Trophoblast cell (in vitro differentiated cells and primary cell): ENCODE measurements around the gene TNFRSF21.
A peak's percentile ranks its signal among the peaks of the same experiment; 100 is the strongest.

ENCODE experiments used
- DNase-seq, 2 donors: peaks; one replicate each; pipeline ENCODE4 v3.0.0-alpha.2; 2016
- H2AFZ ChIP-seq: 2 replicates; pipeline ENCODE4 v1.6.1; 2013; ENCODE audit warnings: low read length, moderate library complexity, mild to moderate bottlenecking; ENCODE audit not compliant: insufficient read depth, poor library complexity
- H2AK5ac ChIP-seq: 2 replicates; pipeline ENCODE4 v1.6.1; 2013; ENCODE audit warnings: mild to moderate bottlenecking, low read length
- H2BK120ac ChIP-seq: 2 replicates; pipeline ENCODE4 v1.6.1; 2013; ENCODE audit warnings: low read length, mild to moderate bottlenecking, moderate library complexity; ENCODE audit not compliant: insufficient read depth, poor library complexity
- H2BK12ac ChIP-seq: 2 replicates; pipeline ENCODE4 v1.6.1; 2013; ENCODE audit warnings: mild to moderate bottlenecking, low read length, moderate library complexity
- H2BK5ac ChIP-seq: 2 replicates; pipeline ENCODE4 v1.6.1; 2013; ENCODE audit warnings: low read length, low read depth, moderate library complexity, mild to moderate bottlenecking; ENCODE audit not compliant: poor library complexity
- H3K14ac ChIP-seq: 2 replicates; pipeline ENCODE4 v1.6.1; 2013; ENCODE audit warnings: mild to moderate bottlenecking, low read length
- H3K18ac ChIP-seq: 2 replicates; pipeline ENCODE4 v1.6.1; 2013; ENCODE audit warnings: mild to moderate bottlenecking, low read length
- H3K23ac ChIP-seq: 2 replicates; pipeline ENCODE4 v1.6.1; 2013; ENCODE audit warnings: low read length
- H3K27ac ChIP-seq: 2 replicates; pipeline ENCODE4 v1.5.1; 2013; ENCODE audit warnings: low read depth, mild to moderate bottlenecking, inconsistent platforms, low read length, moderate library complexity
- H3K27me3 ChIP-seq: 2 replicates; pipeline ENCODE4 v1.6.1; 2013; ENCODE audit warnings: inconsistent platforms, mild to moderate bottlenecking, low read length, moderate library complexity; ENCODE audit not compliant: insufficient read depth
- H3K36me3 ChIP-seq, 2 experiments: 1 replicate in 1 of 2; 2 replicates in 1 of 2; pipeline ENCODE4 v1.6.1; 2013; ENCODE audit warnings: low read length in 2 of 2, mild to moderate bottlenecking in 2 of 2, moderate library complexity in 1 of 2; ENCODE audit not compliant: insufficient read depth in 2 of 2, control insufficient read depth in 1 of 2
- H3K4ac ChIP-seq: 2 replicates; pipeline ENCODE4 v1.6.1; 2013; ENCODE audit warnings: low read depth, mild to moderate bottlenecking, low read length, moderate library complexity
- H3K4me1 ChIP-seq, 2 experiments: 1 replicate in 1 of 2; 2 replicates in 1 of 2; pipeline ENCODE4 v1.6.1; 2013; ENCODE audit warnings: low read length in 2 of 2, mild to moderate bottlenecking in 2 of 2, moderate library complexity in 1 of 2; ENCODE audit not compliant: insufficient read depth in 2 of 2, control insufficient read depth in 1 of 2
- H3K4me2 ChIP-seq: 2 replicates; pipeline ENCODE4 v1.6.1; 2013; ENCODE audit warnings: inconsistent platforms, mild to moderate bottlenecking, low read length, moderate library complexity
- H3K4me3 ChIP-seq: 2 replicates; pipeline ENCODE4 v1.5.1; 2013; ENCODE audit warnings: mild to moderate bottlenecking, low read depth, low read length, inconsistent platforms
- H3K79me1 ChIP-seq: one replicate; pipeline ENCODE4 v1.6.1; 2013; ENCODE audit warnings: low read length
- H3K79me2 ChIP-seq: 2 replicates; pipeline ENCODE4 v1.6.1; 2013; ENCODE audit warnings: low read length, mild to moderate bottlenecking; ENCODE audit not compliant: control insufficient read depth, insufficient read depth, poor library complexity
- H3K9ac ChIP-seq: 2 replicates; pipeline ENCODE4 v1.6.1; 2013; ENCODE audit warnings: mild to moderate bottlenecking, low read length
- H3K9me3 ChIP-seq: 2 replicates; pipeline ENCODE4 v1.6.1; 2013; ENCODE audit warnings: low read depth, mild to moderate bottlenecking, control low read depth, inconsistent platforms, low read length; ENCODE audit not compliant: insufficient read depth
- H4K12ac ChIP-seq: 2 replicates; pipeline ENCODE4 v1.6.1; 2013; ENCODE audit warnings: low read depth, mild to moderate bottlenecking, low read length, moderate library complexity
- H4K8ac ChIP-seq: 2 replicates; pipeline ENCODE4 v1.6.1; 2013; ENCODE audit warnings: low read depth, mild to moderate bottlenecking, low read length, moderate library complexity
- H4K91ac ChIP-seq: one replicate; pipeline ENCODE4 v1.6.1; 2013; ENCODE audit warnings: low read depth, mild to moderate bottlenecking, low read length, moderate library complexity
- WGBS: extraction: QIAGEN DNeasy Blood & Tissue Kit; methylation state at CpG from one replicate; pipeline ENCODE4 v1.1.7; 2013; ENCODE audit warnings: missing lambda C conversion rate; ENCODE audit not compliant: insufficient read length, insufficient coverage; ENCODE audit errors: extremely low coverage; 5-methylcytosine and 5-hydroxymethylcytosine counted together

The TNFRSF21 gene

DNA sequence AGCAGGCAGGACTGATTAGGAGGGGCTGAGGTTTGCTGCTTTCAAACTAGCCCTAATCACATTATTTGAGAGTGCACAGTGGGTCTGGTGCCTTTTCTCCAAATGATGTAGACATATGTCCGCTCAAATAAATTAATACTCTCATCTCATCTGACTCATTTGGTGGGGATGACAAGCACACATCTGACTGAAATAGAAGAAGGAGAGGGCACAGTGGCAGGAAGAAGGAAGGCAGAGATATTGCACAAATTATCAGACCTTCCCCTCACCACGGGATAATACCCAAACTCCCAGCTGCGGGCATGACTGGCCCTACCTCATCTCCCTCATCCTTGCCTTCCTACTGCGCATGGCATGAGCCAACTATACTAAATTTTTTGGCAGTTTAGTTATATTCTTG lies 33.9 kb upstream of the TNFRSF21 start:
- WGBS = no CpG with 5 or more reads among the region's 4 CpGs

GRCh38 chr6:47342824-47343223 lies 33.1 kb upstream of the TNFRSF21 start:
- no peak overlapping the region for H3K14ac ChIP-seq

More for the DNA sequence above, 33.9 kb upstream of the TNFRSF21 start:
- no peak overlapping the region for H3K23ac ChIP-seq
- no peak overlapping the region for H2BK5ac ChIP-seq
- DNase-seq = peak in 1 of 2 donors; percentile 6
- H2BK12ac ChIP-seq = no peak overlapping the region
- H3K27me3 ChIP-seq = no peaks in the 10 kb centered on the region
- no peak overlapping the region for H3K4me2 ChIP-seq
- no peak overlapping the region for H3K4me3 ChIP-seq
- no peak overlapping the region for H2BK120ac ChIP-seq
- H3K9me3 ChIP-seq = no peaks in the 10 kb centered on the region
- H3K4me1 ChIP-seq = peaks cover 4% of the 10 kb centered on the region in 2 experiments
- H3K9ac ChIP-seq = no peak overlapping the region
- H3K36me3 ChIP-seq = no peaks in the 10 kb centered on the region
- H3K14ac ChIP-seq = no peak overlapping the region
- no peak overlapping the region for H2AFZ ChIP-seq
- no peak overlapping the region for H4K8ac ChIP-seq
- H2AK5ac ChIP-seq = no peak overlapping the region
- H3K27ac ChIP-seq = no peak overlapping the region
- no peak overlapping the region for H3K4ac ChIP-seq
- no peaks in the 10 kb centered on the region for H3K79me2 ChIP-seq
- H3K79me1 ChIP-seq = no peaks in the 10 kb centered on the region
- H4K91ac ChIP-seq = no peak overlapping the region
- no peak overlapping the region for H4K12ac ChIP-seq
- no peak overlapping the region for H3K18ac ChIP-seq

DNA sequence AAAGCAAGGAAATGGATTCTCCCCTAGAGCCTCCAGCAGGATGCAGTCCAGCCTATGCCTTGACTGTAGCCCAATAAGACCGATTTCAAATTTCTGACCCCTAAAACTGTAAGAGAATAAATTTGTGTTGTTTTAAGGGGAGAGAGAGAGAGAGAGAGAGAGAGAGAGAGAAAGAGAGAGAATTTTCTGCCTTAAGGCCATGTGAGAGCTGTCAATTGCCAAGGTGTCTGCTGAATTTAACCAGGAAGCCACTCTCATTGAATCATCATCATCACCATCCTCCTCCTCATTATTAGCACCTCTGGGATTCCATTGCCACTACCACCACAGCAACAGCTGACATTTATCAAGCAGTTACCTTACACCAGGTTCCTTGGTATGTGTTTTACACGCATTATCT lies 27.8 kb upstream of the TNFRSF21 start:
- Histone ChIP-seq H2BK5ac (no peak overlapping the region), H3K9me3 (no peaks in the 10 kb centered on the region), H3K4me2 (no peak overlapping the region), H4K12ac (no peak overlapping the region), H2AFZ (no peak overlapping the region), H4K91ac (no peak overlapping the region), H3K14ac (no peak overlapping the region), H2BK12ac (no peak overlapping the region), H3K27ac (no peak overlapping the region), H3K4me1 (no peaks in the 10 kb centered on the region), H3K36me3 (no peaks in the 10 kb centered on the region), H3K27me3 (no peaks in the 10 kb centered on the region), H4K8ac (no peak overlapping the region), H3K4me3 (no peak overlapping the region), H3K79me2 (no peaks in the 10 kb centered on the region), H2BK120ac (no peak overlapping the region), H3K79me1 (no peaks in the 10 kb centered on the region), H3K23ac (no peak overlapping the region), H2AK5ac (no peak overlapping the region), H3K4ac (no peak overlapping the region), H3K9ac (no peak overlapping the region), H3K18ac (no peak overlapping the region)
- DNase-seq = no peak
- no CpG with 5 or more reads among the region's 2 CpGs for WGBS

More at GRCh38 chr6:47342824-47343223, 33.1 kb upstream of the TNFRSF21 start:
- H2BK12ac ChIP-seq = no peak overlapping the region
- no peaks in the 10 kb centered on the region for H3K79me2 ChIP-seq
- no peak overlapping the region for H4K91ac ChIP-seq
- H3K4ac ChIP-seq = no peak overlapping the region
- no peak overlapping the region for H3K9ac ChIP-seq
- no peak overlapping the region for H3K27ac ChIP-seq
- H3K23ac ChIP-seq = no peak overlapping the region
- DNase-seq = no peak
- H3K36me3 ChIP-seq = no peaks in the 10 kb centered on the region
- H3K4me3 ChIP-seq = no peak overlapping the region
- no peak overlapping the region for H4K8ac ChIP-seq
- no CpG with 5 or more reads among the region's 8 CpGs for WGBS
- no peaks in the 10 kb centered on the region for H3K27me3 ChIP-seq
- H2AFZ ChIP-seq = no peak overlapping the region
- H4K12ac ChIP-seq = no peak overlapping the region
- H3K79me1 ChIP-seq = no peaks in the 10 kb centered on the region
- no peak overlapping the region for H3K4me2 ChIP-seq
- no peak overlapping the region for H2BK120ac ChIP-seq
- H3K4me1 ChIP-seq = peaks cover 4% of the 10 kb centered on the region in 2 experiments
- no peaks in the 10 kb centered on the region for H3K9me3 ChIP-seq
- no peak overlapping the region for H2BK5ac ChIP-seq
- H3K18ac ChIP-seq = no peak overlapping the region
- no peak overlapping the region for H2AK5ac ChIP-seq

GRCh38 chr6:47336334-47336733 lies 26.6 kb upstream of the TNFRSF21 start:
- no peaks in the 10 kb centered on the region for H3K27me3 ChIP-seq
- no peak overlapping the region for H4K12ac ChIP-seq
- H3K18ac ChIP-seq = no peak overlapping the region
- H3K4me3 ChIP-seq = no peak overlapping the region
- H3K9me3 ChIP-seq = no peaks in the 10 kb centered on the region
- H2BK120ac ChIP-seq = no peak overlapping the region
- H4K8ac ChIP-seq = no peak overlapping the region
- no peak overlapping the region for H3K4ac ChIP-seq
- H3K27ac ChIP-seq = no peak overlapping the region
- no peaks in the 10 kb centered on the region for H3K79me1 ChIP-seq
- H3K23ac ChIP-seq = no peak overlapping the region
- no peak overlapping the region for H3K14ac ChIP-seq
- no peaks in the 10 kb centered on the region for H3K79me2 ChIP-seq
- no peak overlapping the region for H2BK12ac ChIP-seq
- no peak overlapping the region for H4K91ac ChIP-seq
- H2AFZ ChIP-seq = no peak overlapping the region
- H3K4me1 ChIP-seq = no peaks in the 10 kb centered on the region
- no peaks in the 10 kb centered on the region for H3K36me3 ChIP-seq
- H2BK5ac ChIP-seq = no peak overlapping the region
- H2AK5ac ChIP-seq = no peak overlapping the region
- DNase-seq = no peak
- H3K9ac ChIP-seq = no peak overlapping the region
- no peak overlapping the region for H3K4me2 ChIP-seq
